Forelimb muscle (tissue), 1 donor: ENCODE measurements around the gene PPIL1. TPM values are rescaled to one million over a fixed set of nuclear protein-coding genes. Genes with fewer than 3 reads are reported as not detected.
"Not testable (repeated sequence)": the region's sequence is repeated elsewhere in the genome, so short reads cannot be mapped to it uniquely, and the experiment has no call there.

Source experiments
- DNase-seq: peaks from one replicate; pipeline ENCODE4 v3.0.0-alpha.2; 2013; ENCODE audit warnings: low read depth
- polyA plus RNA-seq: library from polyadenylated mRNA; unstranded; fragments of 120-200 nt; gene quantifications from one replicate; pipeline ENCODE4 v1.2.1, GENCODE V29; 2013; ENCODE audit not compliant: insufficient read length

The PPIL1 gene
- polyA plus RNA-seq, 1 donor: 35.0 TPM

DNA sequence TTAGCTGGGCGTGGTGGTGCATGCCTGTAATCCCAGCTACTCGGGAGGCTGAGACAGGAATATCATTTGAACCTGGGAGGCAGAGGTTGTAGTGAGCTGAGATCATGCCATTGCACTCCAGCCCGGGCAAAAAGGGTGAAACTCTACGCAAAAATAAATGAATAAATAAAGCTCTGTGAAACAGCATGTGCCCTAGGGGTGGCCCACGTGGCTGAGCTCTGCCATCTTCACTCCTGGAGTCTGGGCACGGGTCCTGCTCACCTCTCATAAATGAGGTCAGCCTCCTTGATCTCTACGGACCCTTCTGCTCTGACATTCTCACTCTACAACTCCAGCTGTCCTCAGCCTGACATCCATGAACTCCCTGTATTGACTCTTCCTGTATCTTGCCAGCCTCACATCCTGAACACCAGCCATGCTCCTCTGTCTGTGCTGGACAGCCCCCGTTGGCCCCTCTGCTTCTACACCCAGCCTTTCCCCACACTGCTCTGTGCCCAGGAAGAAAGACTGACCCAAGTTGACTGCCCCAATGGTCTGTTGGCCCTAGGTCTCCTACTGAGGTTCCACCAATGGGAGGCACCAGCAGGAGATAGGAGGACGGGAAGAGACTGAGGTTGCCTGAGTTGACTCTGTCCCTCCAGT lies 57.3 kb downstream of the PPIL1 start:
- DNase-seq: no peak

DNA sequence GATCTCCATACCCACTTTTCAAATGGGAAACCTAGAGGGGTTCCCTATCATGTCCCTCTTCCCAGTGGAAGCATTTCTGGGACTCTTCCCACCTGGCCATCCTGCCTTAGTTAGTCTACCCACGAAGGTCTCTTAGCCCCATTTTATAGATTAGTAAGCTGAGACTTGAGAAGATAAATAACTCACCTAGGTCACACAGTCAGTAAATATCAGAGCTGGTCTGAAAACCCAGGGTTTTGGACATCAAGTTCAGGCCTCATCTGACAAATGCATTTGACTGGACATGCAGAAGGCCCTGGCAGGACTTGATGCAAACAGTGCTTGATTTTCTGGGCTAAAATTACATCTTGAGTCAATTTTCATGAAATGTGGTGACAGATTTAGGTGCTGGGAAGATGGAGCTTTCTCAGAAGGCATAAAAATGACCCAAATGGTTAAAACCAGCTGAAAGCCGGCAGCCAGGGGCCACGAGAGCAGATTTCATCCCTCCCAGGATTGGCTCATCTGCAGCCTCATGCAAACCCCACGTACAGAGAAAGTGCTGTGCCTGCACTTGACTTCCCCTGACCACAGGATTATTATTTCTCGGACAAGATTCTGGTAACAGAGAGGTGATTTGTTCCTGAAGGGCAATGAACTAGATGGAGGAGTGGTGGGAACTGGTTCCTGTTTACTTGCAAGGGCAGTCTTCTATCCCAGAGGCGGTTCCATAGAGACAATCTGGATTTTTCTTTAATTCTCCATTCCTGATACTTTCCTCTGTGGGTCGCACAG lies 58.5 kb downstream of the PPIL1 start:
- no peak for DNase-seq

DNA sequence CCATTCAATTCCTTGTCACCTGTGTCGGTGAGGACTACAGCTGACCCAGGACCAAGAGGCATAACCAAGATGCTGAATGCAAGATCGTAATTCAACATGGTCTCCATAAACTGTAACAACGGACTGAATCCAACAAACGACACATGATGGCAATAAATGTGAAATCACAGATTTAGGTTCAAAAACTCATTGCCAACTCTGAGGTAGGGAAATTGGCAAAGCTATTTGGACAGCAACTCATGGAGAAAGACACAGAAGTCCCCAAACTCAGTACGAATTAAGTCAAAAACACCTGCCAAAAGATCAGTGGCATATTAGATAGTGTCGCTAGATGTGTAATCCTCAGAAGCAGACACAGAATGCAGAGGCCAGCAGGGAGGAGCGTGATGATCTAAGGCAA lies 60.4 kb downstream of the PPIL1 start:
- no peak for DNase-seq

DNA sequence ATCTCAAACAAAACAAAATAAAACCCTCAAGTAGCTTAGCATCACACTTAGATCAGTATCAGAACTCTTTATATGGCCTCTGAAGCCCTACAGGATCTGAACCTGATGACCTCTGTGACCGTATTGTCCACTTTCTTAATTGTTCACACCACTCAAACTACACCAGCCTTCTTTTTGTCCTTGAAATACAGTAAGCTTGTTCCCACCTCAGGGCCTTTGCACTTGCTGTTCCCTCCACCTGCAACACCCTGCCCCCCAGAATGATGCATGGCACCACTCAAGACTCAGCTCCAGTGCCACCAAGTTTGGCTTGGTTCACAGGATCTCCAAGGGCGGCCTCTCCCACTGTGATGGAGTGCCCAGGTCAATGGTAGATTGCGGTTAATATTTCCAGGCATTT lies 61.1 kb downstream of the PPIL1 start:
- no peak for DNase-seq

DNA sequence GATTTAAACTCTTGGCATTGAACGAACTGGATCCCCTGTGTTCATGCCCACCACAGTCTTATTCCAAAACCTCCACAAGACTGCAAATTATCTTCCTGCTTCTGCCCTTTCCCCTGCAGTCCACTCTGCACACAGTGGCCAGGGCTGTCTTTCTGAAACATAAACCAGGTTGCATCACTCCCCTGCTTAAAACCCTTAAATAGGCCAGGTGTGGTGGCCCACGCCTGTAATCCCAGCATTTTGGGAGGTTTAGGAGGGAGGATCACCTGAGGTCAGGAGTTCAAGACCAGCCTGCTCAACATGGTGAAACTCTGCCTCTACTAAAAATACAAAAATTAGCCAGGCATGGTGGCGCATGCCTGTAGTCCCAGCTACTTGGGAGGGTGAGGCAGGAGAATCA lies 61.6 kb downstream of the PPIL1 start:
- DNase-seq: not testable (repeated sequence)

DNA sequence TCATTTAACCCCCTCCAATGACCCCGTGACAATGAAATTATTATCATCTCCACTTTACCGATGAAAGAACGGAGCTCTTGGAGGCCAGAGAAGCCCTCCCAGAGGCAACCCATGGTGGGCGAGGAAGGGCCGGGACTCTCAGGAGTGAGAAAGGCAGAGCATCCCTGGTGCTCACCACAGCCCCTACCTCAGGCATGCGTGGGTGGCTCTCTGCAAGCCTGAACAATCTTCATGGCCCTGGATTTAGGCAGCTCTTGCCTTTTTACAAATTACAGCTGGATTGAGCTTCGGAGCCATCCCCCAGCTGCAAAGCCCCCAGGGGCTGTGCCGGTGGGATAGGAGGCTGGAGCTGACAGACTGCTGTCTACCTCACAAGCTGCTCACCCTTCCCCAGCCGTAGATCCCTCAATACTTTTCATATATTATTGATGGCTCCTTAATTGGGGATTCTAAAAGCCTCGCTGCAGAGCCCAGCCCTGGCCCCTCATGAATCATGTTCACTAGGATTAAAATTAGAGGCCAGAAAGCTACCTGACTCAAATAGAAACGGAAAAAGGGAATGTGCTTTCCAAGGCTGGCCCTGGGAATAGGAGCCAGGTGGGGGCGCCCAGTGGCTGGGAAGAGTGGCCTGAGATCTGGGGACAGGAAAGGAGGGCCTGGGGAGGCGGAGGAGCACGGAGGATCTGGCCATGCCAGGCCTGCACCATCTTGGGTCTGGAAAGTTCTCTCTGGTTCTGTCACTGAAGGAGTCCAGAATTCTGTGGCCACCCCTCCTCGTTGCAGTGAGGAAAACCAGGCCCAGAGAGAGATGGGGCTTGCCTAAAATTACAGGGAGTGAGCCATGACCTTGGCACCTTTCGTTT lies 64.4 kb downstream of the PPIL1 start:
- DNase-seq: no peak

DNA sequence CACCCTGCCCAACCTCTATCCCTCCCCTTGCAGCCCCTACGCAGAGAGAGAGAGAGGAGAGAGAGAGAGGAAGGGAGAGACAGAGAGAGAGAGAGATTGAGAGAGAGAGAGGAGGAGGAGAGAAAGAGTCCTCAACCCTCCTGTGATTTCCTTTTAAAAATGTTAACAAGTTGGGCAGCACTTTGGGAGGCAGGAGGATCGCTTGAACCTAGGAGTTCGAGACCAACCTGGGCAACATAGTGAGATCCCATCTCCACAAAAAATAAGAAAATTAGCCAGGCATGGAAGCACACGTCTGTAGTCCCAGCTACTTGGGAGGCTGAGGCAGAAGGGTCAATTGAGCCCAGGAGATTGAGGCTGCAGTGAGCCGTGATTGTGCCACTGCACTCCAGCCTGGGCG lies 65.4 kb downstream of the PPIL1 start:
- DNase-seq: no peak

DNA sequence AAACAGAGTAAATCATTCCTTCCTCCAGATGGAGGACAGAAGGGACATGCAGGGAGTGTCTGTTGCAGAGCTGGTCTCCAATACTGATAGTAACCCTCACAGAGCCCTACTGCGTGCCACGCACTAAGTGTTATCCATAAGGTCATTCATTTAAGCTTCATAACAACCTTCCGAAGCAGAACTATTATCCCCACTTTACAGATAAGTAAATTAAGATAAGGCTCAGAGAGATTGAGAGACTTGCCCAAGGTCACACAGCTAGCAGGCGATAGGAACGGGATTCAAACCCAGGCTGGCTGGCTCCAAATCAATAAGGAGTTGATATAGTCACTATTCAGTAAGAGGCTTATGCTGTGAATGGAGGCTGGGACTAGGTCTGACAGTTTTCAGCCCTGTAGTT lies 66.0 kb downstream of the PPIL1 start:
- DNase-seq: no peak

DNA sequence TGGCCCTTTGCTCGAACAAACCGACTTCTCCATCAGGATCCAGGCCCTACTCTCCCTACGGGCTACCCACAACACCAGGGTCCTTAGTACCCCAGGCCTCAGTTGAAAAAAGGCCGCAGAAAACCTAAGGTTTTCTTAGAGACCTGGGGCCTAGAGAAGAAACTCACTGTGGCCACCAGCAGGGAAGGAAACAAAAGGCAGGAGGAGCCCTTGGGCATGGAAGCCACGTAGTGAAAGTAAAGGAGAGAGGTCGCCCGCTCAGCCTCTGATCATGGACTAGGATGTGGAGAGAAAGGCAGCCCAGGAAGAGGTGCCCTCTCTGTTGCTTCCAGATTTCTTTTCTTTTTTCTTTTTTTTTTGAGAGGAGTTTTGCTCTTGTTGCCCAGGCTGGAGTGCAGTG lies 66.9 kb downstream of the PPIL1 start:
- DNase-seq: no peak

DNA sequence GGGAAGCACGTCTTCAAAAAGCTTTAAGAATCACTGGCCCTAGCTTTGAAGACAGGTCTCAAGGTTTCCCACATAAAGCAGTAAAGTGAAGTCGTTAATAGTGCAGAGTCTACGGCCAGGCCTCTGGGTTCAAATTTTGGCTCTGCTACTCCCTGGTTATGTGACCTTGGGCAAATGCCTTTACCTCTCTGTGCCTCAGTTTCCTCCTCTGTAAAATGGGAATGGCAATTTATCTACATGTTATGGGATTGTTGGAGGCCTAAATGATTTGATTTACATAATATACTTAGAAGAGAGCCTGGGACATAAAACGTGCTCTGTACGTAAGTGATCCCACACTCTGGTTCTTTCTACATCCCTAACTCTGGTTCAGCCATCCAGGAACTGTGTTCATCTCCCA lies 67.5 kb downstream of the PPIL1 start:
- DNase-seq: no peak

DNA sequence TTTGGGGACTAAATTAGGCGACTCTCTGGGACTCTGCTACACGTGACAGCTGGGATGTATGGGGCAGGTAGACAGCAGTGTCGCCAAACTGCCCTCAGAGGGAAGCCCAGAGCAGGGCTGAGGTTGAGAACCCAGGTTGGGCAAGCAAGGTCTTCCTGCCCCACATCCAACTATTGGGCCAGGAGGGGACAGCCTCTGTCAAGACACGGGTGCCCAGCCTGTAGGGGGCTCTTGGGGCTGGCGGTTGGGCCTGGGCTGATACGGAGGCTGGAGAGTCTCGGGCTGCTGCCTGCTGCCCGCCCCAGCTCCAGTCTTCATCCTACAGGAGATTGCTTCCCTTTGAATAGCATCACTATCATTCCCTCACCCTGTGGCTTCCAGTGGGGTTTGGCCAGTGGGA lies 68.7 kb downstream of the PPIL1 start:
- DNase-seq: no peak

DNA sequence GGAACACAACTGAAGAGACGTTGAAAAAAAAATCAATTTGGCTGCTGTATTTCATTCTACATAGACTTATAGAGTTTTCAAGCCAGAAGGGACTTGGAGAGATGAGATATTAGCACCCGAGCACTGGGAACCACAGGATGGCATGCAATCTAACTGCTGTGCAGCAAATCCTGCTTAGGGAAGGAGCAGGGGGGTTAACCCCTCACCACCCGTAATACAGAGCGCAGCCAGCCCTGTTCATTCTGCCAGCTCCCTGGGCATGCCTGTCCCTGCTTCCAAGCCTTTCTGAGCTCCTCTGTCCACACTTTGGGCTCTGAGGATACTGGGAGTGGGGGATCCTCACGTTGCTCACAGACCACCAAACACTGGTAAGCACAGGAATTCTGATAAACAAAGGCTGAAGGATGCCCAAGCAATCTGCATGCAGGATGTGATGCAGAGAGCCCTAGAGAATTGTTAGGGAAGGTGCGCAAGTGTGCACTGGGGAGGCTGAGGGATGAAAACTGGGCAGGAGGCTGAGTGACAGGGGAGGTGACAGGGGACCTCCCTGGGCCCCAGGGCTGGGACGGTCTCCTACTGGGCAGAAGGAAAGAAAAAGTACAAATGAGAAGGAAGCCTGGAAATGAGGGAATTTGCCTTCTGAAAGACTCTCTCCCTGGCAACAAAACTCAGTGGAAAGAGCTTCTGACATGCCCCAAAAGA lies 69.4 kb downstream of the PPIL1 start:
- DNase-seq: no peak

Other genes starting within 250 kb of the PPIL1 start
- 110 TPM for gene CDKN1A, start 196.1 kb downstream of the PPIL1 start, polyA plus RNA-seq
- gene RAB44, start 177.0 kb downstream of the PPIL1 start, polyA plus RNA-seq: 0.05 TPM
- gene CPNE5, start 35.4 kb downstream of the PPIL1 start, polyA plus RNA-seq: 17.6 TPM
- gene C6orf89, start 11.1 kb upstream of the PPIL1 start, polyA plus RNA-seq: 30.6 TPM
- gene PI16, start 79.9 kb upstream of the PPIL1 start, polyA plus RNA-seq: 13.6 TPM
- 101 TPM for gene MTCH1, start 111.4 kb upstream of the PPIL1 start, polyA plus RNA-seq
- 3.8 TPM for gene FGD2, start 130.9 kb upstream of the PPIL1 start, polyA plus RNA-seq